A673 (cell line): ENCODE data around the gene RNF19B.

ENCODE experiments used
- CTCF ChIP-seq: fragments of 300-800, 200-600 bp; sonication (generic); conservative IDR thresholded peaks from 2 replicates; pipeline ENCODE4 v1.5.1; 2017; ENCODE audit warnings: low read depth, mild to moderate bottlenecking, antibody characterized with exemption, low read length, moderate library complexity, mixed read lengths
- EZH2 ChIP-seq: fragments of 200-600 bp; sonication (generic); IDR thresholded peaks from 2 replicates; pipeline ENCODE4 v1.6.1; 2017; ENCODE audit warnings: borderline replicate concordance, low read depth, mild to moderate bottlenecking, mixed read lengths, antibody characterized with exemption, low read length; ENCODE audit not compliant: poor library complexity, severe bottlenecking

- no peak for TF ChIP-seq EZH2
- TF ChIP-seq CTCF: no peak
These were observed 40.7 kb upstream of the RNF19B start for GRCh38 chr1:33005117-33005837.
